ENCODE measurements around the gene FOXP1.

FOXP1 gene

DNA sequence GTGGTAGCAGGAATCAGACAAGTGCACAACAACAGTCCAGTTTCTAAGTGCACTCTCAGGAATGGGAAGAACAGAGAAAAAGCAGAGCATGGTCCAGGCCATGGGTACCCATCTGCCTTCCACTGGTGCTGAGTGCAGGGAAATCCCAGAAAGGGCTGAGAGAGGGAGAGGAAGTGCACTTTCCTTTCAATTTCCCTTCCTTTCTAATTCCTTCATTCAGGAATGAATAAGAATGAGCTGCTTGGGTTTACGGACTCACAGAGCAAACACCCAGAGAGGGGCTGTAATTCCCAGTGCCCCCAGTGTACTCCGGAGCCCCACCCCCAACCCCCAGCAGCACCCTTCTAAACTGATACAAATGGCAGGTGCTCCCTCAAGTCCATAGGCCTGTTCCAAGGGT, 300.6 kb downstream of the FOXP1 start:
- no peak for ATAC-seq
- TF ChIP-seq ZNF70 (CRISPR knock-in tag; IDR thresholded peaks at IDR 0.05) (no peak), GLIS3 (CRISPR knock-in tag; IDR thresholded peaks at IDR 0.05) (no peak), CSDC2 (CRISPR knock-in tag; IDR thresholded peaks at IDR 0.05) (no peak), ARNTL (CRISPR knock-in tag; IDR thresholded peaks at IDR 0.05; ENCODE audit: borderline replicate concordance, low read depth) (no peak), ESRRG (CRISPR knock-in tag; IDR thresholded peaks at IDR 0.05) (no peak), ZFP3 (CRISPR knock-in tag; IDR thresholded peaks at IDR 0.05) (no peak), TCF4 (CRISPR knock-in tag; IDR thresholded peaks at IDR 0.05; ENCODE audit: borderline replicate concordance) (no peak), ZNF8 (CRISPR knock-in tag; IDR thresholded peaks at IDR 0.05) (no peak), SNAI2 (CRISPR knock-in tag; IDR thresholded peaks at IDR 0.05) (no peak), ZNF565 (CRISPR knock-in tag; conservative IDR thresholded peaks at IDR 0.05; ENCODE audit: low read depth) (no peak), RARB (CRISPR knock-in tag; IDR thresholded peaks at IDR 0.05) (no peak), OSR1 (CRISPR knock-in tag; IDR thresholded peaks at IDR 0.05) (no peak), ZFP30 (CRISPR knock-in tag; IDR thresholded peaks at IDR 0.05) (no peak), ISL1 (CRISPR knock-in tag; IDR thresholded peaks at IDR 0.05) (no peak), BACH2 (CRISPR knock-in tag; IDR thresholded peaks at IDR 0.05; ENCODE audit: borderline replicate concordance) (no peak)
- TF ChIP-seq, protein P1, sequence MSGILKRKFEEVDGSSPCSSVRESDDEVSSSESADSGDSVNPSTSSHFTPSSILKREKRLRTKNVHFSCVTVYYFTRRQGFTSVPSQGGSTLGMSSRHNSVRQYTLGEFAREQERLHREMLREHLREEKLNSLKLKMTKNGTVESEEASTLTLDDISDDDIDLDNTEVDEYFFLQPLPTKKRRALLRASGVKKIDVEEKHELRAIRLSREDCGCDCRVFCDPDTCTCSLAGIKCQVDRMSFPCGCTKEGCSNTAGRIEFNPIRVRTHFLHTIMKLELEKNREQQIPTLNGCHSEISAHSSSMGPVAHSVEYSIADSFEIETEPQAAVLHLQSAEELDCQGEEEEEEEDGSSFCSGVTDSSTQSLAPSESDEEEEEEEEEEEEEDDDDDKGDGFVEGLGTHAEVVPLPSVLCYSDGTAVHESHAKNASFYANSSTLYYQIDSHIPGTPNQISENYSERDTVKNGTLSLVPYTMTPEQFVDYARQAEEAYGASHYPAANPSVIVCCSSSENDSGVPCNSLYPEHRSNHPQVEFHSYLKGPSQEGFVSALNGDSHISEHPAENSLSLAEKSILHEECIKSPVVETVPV (CRISPR knock-in tag; IDR thresholded peaks at IDR 0.05): no peak
- TF ChIP-seq, protein P2, sequence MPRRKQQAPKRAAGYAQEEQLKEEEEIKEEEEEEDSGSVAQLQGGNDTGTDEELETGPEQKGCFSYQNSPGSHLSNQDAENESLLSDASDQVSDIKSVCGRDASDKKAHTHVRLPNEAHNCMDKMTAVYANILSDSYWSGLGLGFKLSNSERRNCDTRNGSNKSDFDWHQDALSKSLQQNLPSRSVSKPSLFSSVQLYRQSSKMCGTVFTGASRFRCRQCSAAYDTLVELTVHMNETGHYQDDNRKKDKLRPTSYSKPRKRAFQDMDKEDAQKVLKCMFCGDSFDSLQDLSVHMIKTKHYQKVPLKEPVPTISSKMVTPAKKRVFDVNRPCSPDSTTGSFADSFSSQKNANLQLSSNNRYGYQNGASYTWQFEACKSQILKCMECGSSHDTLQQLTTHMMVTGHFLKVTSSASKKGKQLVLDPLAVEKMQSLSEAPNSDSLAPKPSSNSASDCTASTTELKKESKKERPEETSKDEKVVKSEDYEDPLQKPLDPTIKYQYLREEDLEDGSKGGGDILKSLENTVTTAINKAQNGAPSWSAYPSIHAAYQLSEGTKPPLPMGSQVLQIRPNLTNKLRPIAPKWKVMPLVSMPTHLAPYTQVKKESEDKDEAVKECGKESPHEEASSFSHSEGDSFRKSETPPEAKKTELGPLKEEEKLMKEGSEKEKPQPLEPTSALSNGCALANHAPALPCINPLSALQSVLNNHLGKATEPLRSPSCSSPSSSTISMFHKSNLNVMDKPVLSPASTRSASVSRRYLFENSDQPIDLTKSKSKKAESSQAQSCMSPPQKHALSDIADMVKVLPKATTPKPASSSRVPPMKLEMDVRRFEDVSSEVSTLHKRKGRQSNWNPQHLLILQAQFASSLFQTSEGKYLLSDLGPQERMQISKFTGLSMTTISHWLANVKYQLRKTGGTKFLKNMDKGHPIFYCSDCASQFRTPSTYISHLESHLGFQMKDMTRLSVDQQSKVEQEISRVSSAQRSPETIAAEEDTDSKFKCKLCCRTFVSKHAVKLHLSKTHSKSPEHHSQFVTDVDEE (CRISPR knock-in tag; IDR thresholded peaks at IDR 0.05): no peak
- TF ChIP-seq, protein P3, sequence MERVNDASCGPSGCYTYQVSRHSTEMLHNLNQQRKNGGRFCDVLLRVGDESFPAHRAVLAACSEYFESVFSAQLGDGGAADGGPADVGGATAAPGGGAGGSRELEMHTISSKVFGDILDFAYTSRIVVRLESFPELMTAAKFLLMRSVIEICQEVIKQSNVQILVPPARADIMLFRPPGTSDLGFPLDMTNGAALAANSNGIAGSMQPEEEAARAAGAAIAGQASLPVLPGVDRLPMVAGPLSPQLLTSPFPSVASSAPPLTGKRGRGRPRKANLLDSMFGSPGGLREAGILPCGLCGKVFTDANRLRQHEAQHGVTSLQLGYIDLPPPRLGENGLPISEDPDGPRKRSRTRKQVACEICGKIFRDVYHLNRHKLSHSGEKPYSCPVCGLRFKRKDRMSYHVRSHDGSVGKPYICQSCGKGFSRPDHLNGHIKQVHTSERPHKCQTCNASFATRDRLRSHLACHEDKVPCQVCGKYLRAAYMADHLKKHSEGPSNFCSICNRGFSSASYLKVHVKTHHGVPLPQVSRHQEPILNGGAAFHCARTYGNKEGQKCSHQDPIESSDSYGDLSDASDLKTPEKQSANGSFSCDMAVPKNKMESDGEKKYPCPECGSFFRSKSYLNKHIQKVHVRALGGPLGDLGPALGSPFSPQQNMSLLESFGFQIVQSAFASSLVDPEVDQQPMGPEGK (CRISPR knock-in tag; IDR thresholded peaks at IDR 0.05; ENCODE audit: borderline replicate concordance): no peak

DNA sequence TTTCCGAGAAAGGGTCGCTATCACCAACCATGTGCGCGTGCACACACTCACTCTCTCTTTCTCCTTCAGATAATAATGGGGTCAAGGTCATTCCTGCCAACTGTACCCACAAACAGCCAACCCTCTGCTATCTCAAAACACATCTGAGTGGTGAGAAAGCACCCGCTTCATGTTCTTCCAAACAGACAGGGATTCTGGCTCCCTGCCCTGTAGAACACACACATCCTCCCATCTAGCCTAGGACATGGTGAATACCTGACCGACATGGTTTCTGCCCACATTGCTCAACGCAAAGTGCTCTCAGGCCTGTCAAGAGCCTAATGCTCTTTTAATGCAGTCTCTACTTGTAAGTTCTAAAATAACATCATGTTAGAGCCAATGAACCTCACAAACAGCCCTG, 302.2 kb downstream of the FOXP1 start:
- ATAC-seq: no peak
- no peak for TF ChIP-seq ZNF565 (CRISPR knock-in tag; conservative IDR thresholded peaks at IDR 0.05; ENCODE audit: low read depth)
- TF ChIP-seq ISL1 (CRISPR knock-in tag; IDR thresholded peaks at IDR 0.05): no peak
- no peak for TF ChIP-seq ZNF70 (CRISPR knock-in tag; IDR thresholded peaks at IDR 0.05)
- no peak for TF ChIP-seq GLIS3 (CRISPR knock-in tag; IDR thresholded peaks at IDR 0.05)
- TF ChIP-seq RARB (CRISPR knock-in tag; IDR thresholded peaks at IDR 0.05): no peak
- no peak for TF ChIP-seq PPARA (CRISPR knock-in tag; IDR thresholded peaks at IDR 0.05; ENCODE audit: borderline replicate concordance)
- no peak for TF ChIP-seq SNAI2 (CRISPR knock-in tag; IDR thresholded peaks at IDR 0.05)
- TF ChIP-seq ARNTL (CRISPR knock-in tag; IDR thresholded peaks at IDR 0.05; ENCODE audit: borderline replicate concordance, low read depth): no peak
- TF ChIP-seq, protein P3 (CRISPR knock-in tag; IDR thresholded peaks at IDR 0.05; ENCODE audit: borderline replicate concordance): no peak
- TF ChIP-seq BACH2 (CRISPR knock-in tag; IDR thresholded peaks at IDR 0.05; ENCODE audit: borderline replicate concordance): no peak
- TF ChIP-seq, protein P1 (CRISPR knock-in tag; IDR thresholded peaks at IDR 0.05): no peak
- TF ChIP-seq ZC3H10 (CRISPR knock-in tag; IDR thresholded peaks at IDR 0.05): no peak
- TF ChIP-seq, protein P4, sequence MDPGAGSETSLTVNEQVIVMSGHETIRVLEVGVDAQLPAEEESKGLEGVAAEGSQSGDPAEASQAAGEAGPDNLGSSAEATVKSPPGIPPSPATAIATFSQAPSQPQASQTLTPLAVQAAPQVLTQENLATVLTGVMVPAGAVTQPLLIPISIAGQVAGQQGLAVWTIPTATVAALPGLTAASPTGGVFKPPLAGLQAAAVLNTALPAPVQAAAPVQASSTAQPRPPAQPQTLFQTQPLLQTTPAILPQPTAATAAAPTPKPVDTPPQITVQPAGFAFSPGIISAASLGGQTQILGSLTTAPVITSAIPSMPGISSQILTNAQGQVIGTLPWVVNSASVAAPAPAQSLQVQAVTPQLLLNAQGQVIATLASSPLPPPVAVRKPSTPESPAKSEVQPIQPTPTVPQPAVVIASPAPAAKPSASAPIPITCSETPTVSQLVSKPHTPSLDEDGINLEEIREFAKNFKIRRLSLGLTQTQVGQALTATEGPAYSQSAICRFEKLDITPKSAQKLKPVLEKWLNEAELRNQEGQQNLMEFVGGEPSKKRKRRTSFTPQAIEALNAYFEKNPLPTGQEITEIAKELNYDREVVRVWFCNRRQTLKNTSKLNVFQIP (CRISPR knock-in tag; IDR thresholded peaks at IDR 0.05; ENCODE audit: borderline replicate concordance, low read depth): no peak
- TF ChIP-seq TCF4 (CRISPR knock-in tag; IDR thresholded peaks at IDR 0.05; ENCODE audit: borderline replicate concordance): no peak
- no peak for TF ChIP-seq ESRRG (CRISPR knock-in tag; IDR thresholded peaks at IDR 0.05)
- TF ChIP-seq ZFP3 (CRISPR knock-in tag; IDR thresholded peaks at IDR 0.05): no peak

Measured in SK-N-SH treated with all-trans-retinoic acid at 6 μM for 48 hours (cell line).